ENCODE data around the gene DAPL1. TPM values are rescaled to one million over a fixed set of nuclear protein-coding genes. Genes with fewer than 3 reads are reported as not detected.

Gene DAPL1
- polyA plus RNA-seq, 3 donors = not detected

GRCh38 chr2:158796652-158797051, 1.5 kb downstream of the DAPL1 start:
- WGBS (ENCODE audit: insufficient coverage) = 100% methylated on average over 1 of the region's 2 CpGs
- Mint-ChIP-seq H3K27me3 (ENCODE audit: low read depth in 3 of 3) (peaks cover 0 to 7% (median 3%) of the 10 kb centered on the region in 3 donors), H3K4me3 (no peak overlapping the region), H3K36me3 (no peaks in the 10 kb centered on the region), H3K9me3 (peaks cover 0 to 2% (median 0%) of the 10 kb centered on the region in 7 donors), H3K4me1 (peaks cover 6% of the 10 kb centered on the region), H3K27ac (no peak overlapping the region)
- H3K4me2 ChIP-seq (replicated peaks; ENCODE audit: extremely low read depth, low read length, poor library complexity, severe bottlenecking) = no peak overlapping the region
- DNase-seq = no peak
- no peak overlapping the region for H3K9ac ChIP-seq (ENCODE audit: insufficient read depth, low read length, poor library complexity, severe bottlenecking)
- intact Hi-C loops (cut with micrococcal nuclease) = no loop called here
- no peak for TF ChIP-seq CTCF (IDR thresholded peaks at IDR 0.05)
- no peaks in the 10 kb centered on the region for H3K79me2 ChIP-seq (ENCODE audit: insufficient read depth, low read length)
- no peak overlapping the region for H3K4me3 ChIP-seq (replicated peaks in 1 of 3; ENCODE audit: low read depth in 2 of 3, low read length in 3 of 3)
- H3K9me3 ChIP-seq (replicated peaks in 1 of 2; ENCODE audit: control insufficient read depth in 1 of 2, insufficient read depth in 1 of 2, low read length in 2 of 2) = no peaks in the 10 kb centered on the region
- H3K27me3 ChIP-seq (ENCODE audit: control insufficient read depth in 2 of 2, insufficient read depth in 2 of 2, low read length in 2 of 2) = no peaks in the 10 kb centered on the region
- no peaks in the 10 kb centered on the region for H4K20me1 ChIP-seq (ENCODE audit: insufficient read depth, low read length)
- H2AFZ ChIP-seq (ENCODE audit: insufficient read depth, low read depth, low read length, poor library complexity, severe bottlenecking) = no peak overlapping the region
- H3K27ac ChIP-seq (ENCODE audit: low read depth in 1 of 2, low read length in 2 of 2) = no peak overlapping the region
- no peaks in the 10 kb centered on the region for H3K36me3 ChIP-seq (replicated peaks in 1 of 2; ENCODE audit: control insufficient read depth in 1 of 2, insufficient read depth in 2 of 2, low read length in 2 of 2)
- no peaks in the 10 kb centered on the region for H3K4me1 ChIP-seq (ENCODE audit: control insufficient read depth in 1 of 2, insufficient read depth in 2 of 2, low read length in 2 of 2)

- peaks cover 0 to 7% (median 3%) of the 10 kb centered on the region in 3 donors for H3K27me3 Mint-ChIP-seq (ENCODE audit: low read depth in 3 of 3)
- no peak overlapping the region for H3K4me3 Mint-ChIP-seq
- intact Hi-C loops (cut with micrococcal nuclease) = no loop called here
- no peak overlapping the region for H3K4me2 ChIP-seq (replicated peaks; ENCODE audit: extremely low read depth, low read length, poor library complexity, severe bottlenecking)
- H2AFZ ChIP-seq (ENCODE audit: insufficient read depth, low read depth, low read length, poor library complexity, severe bottlenecking) = no peak overlapping the region
- WGBS (ENCODE audit: insufficient coverage) = 81% methylated on average over 2 of the region's 6 CpGs
- H3K27ac Mint-ChIP-seq = no peak overlapping the region
- no peak for DNase-seq
- H3K4me1 Mint-ChIP-seq = peaks cover 6% of the 10 kb centered on the region
- no peaks in the 10 kb centered on the region for H3K36me3 Mint-ChIP-seq
- H3K9me3 Mint-ChIP-seq = peaks cover 0 to 2% (median 0%) of the 10 kb centered on the region in 7 donors
- no peaks in the 10 kb centered on the region for H3K27me3 ChIP-seq (ENCODE audit: control insufficient read depth in 2 of 2, insufficient read depth in 2 of 2, low read length in 2 of 2)
- no peak for TF ChIP-seq CTCF (IDR thresholded peaks at IDR 0.05)
- no peaks in the 10 kb centered on the region for H3K79me2 ChIP-seq (ENCODE audit: insufficient read depth, low read length)
- no peaks in the 10 kb centered on the region for H3K36me3 ChIP-seq (replicated peaks in 1 of 2; ENCODE audit: control insufficient read depth in 1 of 2, insufficient read depth in 2 of 2, low read length in 2 of 2)
- H3K9me3 ChIP-seq (replicated peaks in 1 of 2; ENCODE audit: control insufficient read depth in 1 of 2, insufficient read depth in 1 of 2, low read length in 2 of 2) = no peaks in the 10 kb centered on the region
- no peaks in the 10 kb centered on the region for H4K20me1 ChIP-seq (ENCODE audit: insufficient read depth, low read length)
- H3K9ac ChIP-seq (ENCODE audit: insufficient read depth, low read length, poor library complexity, severe bottlenecking) = no peak overlapping the region
- H3K27ac ChIP-seq (ENCODE audit: low read depth in 1 of 2, low read length in 2 of 2) = no peak overlapping the region
- H3K4me3 ChIP-seq (replicated peaks in 1 of 3; ENCODE audit: low read depth in 2 of 3, low read length in 3 of 3) = no peak overlapping the region
- H3K4me1 ChIP-seq (ENCODE audit: control insufficient read depth in 1 of 2, insufficient read depth in 2 of 2, low read length in 2 of 2) = no peaks in the 10 kb centered on the region
These were observed 3.0 kb downstream of the DAPL1 start for GRCh38 chr2:158797963-158798700.

All from CD14-positive monocyte (primary cell).